RKO (cell line): ENCODE measurements around the gene SNX5.

Source experiments
- DNase-seq: peaks from one replicate; pipeline ENCODE4 v3.0.0-alpha.2; 2016; ENCODE audit warnings: low spot score

SNX5 gene

DNA sequence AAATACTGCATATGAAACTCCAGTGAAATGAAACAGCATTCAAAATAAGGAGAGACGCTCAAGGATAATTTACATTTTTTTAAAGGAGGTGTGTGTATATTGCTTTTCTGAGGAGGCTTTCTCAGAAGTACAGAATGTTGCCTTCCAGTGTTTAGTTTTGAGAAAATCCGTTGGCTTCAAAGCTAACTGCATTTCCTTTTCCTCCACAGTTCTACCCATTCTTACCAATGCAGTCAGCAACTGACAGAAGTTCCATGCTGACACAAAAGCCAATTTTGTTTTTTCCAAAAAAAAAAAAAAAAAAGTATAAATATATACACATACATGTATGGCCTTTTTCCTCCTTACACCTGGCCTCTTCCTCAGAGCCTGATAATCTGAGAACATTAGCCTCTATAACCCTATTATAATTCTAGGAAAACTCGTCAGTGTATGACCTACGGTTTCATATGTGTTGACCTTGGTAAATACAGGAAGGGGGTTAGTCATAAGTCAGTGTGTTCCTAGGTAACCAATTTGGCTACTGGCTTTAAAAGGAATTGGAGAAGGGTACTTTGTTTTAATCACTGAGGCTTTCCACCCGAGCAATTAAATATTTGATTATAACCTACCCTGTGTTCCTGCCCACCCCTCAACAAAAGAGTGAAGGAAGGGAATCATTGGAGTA is 24.4 kb upstream of the SNX5 start:
- peak; percentile 43 for DNase-seq

DNA sequence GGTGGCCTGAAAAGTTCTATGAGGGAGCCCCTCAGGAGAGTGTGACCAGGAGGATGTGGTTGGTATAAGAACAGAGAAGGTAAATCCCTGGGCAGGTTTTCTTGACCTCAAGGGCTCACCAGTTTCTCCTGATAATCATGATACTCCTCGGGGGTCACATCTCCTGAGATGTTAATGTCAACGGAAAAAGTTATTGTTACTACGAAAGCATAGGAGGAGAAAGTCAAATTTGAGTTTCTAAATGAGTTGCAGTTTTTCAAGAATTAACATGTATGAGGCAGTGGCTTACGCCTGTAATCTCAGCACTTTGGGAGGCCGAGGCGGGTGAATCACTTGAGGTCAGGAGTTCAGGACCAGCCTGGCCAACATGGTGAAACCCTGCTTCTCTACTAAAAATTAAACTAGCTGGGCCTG is 23.6 kb upstream of the SNX5 start:
- no peak for DNase-seq

DNA sequence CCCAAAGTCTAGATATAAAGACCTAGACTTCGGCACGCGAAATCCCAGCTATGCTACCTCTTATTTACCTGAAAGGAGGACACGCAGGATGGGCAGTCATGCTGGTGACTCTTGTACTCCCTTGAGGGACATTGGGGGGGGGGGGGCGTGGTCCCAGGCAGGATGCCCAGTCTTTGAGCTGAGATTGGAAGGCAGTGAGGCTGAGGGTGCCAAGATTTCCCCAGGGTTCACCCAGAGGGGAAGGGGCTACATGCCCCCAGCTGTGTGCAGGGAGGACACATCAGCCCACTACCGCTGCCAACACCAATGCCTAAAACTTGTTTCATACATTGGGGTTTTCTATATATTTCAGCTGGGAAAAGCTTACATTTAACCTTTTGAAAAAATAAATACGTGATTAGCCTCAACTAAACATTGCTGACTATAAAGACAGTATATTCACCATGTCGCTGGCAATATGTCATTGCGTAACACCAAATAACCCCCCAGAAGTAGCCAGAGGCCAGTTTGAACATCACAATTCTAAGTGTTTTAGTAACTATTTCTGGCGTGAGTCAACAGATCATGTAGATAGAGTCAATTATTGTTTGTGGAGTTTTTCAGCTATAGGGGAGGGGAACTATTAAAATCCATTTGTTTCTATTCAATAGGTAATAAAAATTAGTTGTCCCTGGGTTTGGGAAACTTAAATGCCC is 21.8 kb upstream of the SNX5 start:
- no peak for DNase-seq

DNA sequence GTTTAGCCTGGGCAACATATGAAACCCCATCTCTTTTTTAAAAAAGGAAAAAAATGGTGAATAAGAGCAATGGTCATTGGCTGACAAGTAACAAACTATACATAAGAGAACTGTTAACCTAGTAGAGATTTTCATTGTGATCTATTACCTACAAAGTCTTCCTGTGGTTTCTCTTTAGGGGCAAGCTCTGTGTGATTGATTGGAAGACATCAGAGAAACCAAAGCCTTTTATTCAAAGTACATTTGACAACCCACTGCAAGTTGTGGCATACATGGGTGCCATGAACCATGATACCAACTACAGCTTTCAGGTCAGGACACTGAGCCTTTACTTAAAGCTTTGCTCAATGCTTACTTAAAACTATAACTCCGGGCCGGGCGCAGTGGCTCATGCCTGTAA is 19.4 kb upstream of the SNX5 start:
- no peak for DNase-seq

DNA sequence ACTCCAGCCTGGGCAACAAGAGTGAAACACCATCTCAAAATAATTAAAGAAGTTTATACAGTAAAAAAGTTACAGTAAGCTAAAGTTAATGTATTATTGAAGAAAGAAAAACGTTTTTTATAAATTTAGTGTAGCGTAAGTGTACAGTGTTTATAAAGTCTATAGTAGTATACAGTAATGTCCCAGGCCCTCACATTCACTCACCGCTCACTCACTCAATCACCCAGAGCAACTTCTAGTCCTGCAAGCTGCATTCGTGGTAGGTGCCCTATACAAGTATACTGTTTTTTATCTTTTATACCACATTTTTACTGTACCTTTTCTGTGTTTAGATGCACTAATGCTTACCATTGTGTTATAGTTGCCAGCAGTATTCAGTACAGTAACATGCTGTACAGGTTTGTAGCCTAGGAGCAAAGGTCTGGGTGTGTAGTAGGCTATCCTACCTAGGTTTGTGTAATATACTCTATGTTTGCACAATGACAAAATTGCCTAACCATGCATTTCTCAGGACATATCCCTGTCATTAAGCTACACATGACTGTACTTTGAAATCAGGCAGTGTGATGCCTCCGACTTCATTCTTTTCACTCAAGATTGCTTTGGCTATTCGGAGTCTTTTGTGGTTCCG is 16.9 kb upstream of the SNX5 start:
- DNase-seq = no peak

DNA sequence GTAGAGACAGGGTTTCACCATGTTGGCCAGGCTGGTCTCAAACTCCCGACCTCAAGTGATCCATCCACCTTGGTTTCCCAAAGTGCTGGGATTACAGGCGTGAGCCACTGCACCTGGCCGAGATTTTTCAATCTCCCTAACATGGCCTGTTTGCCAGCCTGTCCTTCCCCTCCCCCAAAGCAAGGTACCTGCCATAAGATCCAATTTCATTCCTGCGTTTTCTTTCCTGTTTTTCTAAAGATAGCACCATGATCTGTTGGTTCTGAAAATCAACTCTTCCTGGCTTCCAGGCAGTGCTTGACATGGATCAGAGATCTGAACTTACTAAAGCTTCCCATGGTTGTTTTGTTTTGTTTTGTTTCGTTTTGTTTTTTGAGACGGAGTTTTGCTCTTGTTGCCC is 7.7 kb upstream of the SNX5 start:
- DNase-seq = no peak

DNA sequence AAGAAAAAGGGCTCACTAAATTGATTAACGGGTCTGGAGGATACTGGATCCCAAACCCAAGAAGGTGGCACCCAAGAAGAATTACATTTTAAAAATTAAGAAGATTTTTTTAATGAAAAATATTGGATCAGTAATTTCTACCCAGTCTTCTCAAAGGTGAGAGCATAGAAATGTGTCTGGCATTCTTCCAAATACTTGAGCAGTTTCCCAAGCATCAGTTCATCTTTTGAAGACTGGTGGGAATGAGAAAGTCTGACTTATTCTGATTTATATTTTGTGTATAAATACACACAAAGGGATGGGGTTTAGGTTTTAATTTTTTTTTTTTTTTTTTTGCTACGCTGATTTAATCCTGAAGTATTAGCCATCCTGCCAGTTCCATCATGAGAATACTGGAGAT is 3.5 kb upstream of the SNX5 start:
- DNase-seq = peak; percentile 74

DNA sequence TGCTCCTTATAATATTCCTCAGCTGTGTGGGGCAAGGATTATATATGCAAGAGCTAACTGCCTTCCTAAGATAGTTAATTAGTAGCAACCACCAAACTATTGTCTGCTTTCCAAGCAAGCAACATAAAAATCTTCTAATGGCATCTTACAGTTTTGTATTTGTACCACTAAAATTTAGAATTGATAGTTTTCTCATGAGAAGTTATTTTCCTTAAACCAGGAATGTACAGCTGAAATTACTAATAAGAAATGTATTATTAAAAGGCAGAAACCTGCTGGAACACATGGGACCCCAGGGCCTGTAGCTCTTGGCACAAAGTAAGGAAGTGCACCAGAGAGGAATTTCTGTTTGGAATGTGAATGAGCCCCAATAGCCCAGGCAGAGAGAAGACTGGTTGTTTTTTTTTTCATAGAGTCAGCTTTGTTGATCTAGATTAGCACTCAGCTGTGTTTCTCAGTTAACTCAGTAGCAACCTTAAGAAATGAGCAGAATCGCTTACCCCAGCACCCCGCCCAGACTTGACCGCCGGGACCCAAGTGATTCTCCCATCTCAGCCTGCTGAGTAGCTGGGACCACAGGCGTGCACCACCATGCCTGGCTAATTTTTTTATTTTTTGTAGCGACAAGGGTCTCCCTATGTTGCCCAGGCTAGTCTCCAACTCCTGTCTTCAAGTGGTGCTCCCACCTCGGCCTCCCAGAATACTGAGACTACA is 2.9 kb upstream of the SNX5 start:
- peak; percentile 79 for DNase-seq

DNA sequence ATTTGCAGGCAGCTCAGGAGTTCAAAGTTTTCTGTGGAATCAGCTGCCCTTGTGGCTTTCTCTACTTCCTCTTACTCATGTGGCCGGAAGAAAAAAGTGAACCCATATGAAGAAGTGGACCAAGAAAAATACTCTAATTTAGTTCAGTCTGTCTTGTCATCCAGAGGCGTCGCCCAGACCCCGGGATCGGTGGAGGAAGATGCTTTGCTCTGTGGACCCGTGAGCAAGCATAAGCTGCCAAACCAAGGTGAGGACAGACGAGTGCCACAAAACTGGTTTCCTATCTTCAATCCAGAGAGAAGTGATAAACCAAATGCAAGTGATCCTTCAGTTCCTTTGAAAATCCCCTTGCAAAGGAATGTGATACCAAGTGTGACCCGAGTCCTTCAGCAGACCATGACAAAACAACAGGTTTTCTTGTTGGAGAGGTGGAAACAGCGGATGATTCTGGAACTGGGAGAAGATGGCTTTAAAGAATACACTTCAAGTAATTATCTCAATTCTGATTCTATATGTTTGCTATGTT is 1.4 kb upstream of the SNX5 start:
- peak; percentile 96 for DNase-seq

DNA sequence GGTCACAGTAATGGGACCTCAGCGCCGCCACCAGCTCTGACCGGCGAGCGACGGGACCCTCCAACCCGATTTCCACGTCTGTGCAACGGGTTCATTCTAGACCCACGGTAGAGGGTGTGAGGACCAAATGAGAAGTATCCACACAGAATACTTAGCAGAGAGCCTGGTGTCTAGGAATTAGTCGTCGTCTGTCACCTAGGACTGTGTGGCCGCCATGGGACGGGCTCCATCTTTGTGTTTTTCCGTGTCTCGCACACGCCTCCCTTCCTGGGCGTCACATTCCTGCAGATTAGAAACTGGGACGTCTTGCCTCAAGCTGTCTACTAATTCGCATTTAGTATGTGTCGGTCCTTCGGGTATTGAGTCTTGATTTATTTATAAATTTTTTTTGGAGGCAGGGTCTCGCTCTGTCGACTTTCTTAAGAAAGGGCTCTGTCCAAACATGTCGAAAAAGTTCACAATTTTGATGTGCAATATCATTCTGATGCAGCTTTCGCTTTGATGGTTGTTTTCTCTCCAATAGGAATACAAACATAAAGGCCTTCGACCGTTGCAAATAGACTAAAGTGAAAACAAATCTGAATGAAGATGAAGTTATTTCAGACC is 787 bp upstream of the SNX5 start:
- peak; percentile 70 for DNase-seq

DNA sequence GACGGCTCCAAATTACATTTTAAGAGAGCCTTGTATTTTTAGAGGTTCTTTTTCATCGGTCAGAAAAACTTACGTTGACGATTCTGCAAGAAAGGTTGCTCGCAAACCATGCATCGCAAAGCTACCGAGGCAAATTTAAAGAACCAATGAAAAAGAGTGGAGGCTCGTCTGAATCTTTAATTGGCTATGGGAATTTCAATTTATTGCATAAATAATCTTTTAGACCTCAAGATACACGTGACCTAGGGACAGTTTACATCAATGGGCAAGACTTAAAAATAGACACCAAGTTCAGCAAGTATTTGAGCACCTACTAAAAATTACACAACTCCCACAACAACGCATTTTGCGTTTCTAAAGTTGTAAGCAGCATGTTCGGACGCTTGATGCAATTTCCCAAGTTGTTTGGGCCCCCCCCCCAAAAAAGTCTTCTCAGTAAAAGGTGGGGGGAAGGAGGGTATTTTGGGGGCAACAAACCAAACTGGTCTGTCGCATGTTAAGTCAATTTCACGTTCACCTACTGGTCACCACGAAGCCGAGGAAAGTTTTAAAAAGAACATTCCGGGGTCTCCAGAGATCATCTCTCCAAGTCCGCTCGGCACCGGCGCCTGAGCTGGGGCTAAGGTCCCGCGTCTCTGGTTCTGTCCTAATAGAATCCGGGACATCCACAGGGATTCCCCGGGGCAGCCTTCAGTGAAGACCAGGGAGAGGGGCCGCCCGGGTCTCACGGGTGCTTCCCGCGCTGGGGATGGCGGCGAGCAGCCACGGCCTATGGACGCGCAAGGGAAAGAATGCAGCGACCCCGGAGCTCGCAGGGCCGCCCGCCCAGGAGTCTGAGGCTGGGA is 851 bp downstream of the SNX5 start:
- DNase-seq = peak; percentile 72

DNA sequence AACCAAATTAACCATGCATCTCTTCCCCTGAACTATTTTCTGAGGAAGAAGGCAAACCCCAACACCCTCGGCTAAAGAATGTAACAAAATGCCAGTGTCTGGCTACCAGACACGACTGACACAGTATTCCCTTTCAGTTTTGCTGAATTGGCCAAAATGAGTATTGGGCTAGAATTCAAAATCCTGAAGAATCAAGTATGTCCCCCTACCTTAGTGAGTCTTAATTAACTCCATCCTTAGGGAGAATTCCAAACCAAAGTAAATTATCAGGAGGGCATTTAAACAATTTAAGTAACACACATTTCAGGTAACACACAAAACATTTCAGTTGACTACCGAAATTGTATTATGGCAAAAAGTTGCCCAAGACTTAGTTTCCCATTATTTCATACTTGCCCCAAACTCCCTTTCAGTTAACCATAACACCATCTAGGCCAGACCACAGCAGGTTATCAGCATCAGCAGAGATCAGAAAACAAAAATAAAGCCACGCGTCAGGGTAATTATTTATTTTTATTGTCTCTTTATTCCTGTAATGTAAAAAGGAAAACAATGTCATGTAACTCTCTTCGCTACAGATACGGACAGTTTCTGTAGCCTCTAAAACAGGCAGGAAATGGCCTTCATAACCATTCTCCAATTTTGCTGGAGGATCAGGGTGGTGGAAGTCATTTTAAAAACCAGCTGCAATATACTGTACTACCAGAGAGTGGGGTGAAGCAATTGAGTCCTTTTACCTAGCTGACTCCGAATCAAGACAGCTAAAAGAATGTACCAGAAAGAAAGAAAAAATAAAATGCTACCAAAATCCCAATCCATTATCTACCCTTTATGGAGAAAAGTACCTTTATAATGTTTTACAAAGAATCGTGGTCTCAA is 1.9 kb downstream of the SNX5 start:
- DNase-seq = peak; percentile 83

DNA sequence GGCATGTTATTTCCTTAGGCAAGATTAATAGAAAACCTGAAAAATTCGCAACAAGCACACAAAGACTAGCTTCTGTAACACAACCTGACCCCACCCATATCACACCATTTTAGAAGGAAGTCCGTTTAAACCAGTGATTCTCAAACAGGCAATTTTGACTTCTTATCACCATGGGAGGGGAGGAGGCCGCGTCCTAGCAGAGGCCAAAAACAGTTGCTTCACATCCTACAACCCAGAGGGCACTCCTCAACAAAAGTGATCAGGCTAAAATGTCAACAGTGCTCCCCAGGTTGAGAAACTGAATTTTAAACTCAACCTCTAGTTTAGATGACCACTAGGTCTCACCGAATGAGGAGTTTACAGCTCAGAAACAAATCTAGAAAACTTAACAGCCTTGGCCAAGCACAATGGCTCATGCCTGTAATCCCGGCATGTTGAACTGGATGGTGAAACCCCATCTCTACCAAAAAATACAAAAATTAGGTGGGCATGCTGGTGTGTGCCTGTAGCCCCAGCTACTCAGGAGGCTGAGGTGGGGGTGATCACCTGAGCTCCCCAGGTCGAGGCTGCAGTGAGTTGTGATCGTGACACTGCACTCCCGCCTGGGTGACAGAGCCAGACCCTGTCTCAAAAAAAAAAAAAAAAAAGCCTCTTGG is 3.4 kb downstream of the SNX5 start:
- no peak for DNase-seq

DNA sequence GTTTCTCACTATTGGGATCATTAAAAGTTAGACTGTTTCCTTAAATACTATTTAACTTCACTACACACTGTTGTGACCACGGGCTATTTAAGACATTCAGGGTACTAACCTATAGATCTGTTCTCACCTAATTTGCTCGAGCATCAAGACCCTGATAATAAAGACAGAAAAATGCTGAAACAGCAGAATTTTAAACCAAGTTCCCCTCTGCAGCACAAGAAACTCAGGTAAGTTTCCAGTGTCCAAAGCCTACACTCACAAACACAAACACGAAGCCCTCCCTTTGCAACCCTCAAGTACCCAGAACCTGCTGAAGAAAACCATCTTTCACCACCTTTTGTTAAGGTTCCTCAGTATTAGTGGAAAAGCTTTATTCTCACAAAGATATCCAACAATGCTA is 4.0 kb downstream of the SNX5 start:
- no peak for DNase-seq

DNA sequence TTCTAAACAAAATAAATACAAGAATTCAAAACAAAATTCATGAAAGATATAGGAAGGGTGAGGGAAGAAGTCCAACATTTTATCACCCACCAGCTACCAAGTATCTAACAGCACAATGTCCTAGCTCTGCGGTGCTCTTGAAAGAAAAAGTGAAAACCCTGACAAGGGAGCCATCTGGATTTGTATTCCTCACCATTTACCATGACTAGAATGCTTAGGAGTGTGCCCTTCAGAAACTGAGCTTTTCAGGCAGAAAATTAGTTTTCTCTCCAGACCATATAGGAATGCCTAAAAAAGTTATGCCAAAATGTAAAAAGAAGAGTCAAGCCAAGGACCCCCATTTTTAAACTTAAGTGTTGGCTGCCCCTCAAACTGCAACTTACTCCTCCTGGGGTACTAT is 4.5 kb downstream of the SNX5 start:
- DNase-seq = no peak

DNA sequence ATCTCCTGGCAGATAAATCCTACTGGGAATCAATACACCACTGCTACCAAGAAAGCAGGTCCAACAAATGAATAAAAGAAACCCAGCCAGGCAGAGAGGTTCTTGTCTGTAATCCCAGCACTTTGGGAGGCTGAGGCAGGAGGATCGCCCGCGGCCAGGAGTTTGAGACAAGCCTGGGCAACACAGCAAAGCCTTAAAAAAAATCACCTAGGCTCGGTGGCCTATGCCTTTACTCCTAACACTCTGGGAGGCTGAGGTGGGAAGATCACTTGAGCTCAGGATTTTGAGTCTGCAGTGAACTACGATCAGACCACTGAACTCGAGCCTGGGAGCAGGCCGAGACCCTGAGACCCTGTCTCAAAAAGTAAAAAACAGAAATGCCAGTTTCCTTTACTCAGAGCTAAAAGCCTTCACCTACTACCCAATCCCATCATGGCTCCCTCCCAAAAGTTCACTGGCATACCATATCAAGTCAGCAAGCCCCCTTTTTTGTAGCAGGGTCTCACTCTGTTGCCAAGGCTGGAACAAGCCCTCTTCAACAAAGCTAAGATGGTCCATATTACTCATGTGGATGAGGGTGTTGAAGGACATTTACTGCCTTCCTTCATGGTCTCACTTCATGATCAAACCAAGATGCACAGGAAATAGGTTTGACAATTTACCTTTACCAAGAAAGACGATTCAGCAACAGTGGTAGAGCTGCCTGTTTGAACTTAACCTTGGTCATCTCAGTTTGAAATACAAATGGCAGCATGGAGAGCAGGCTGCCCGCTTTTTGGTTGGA is 5.3 kb downstream of the SNX5 start:
- DNase-seq = no peak

DNA sequence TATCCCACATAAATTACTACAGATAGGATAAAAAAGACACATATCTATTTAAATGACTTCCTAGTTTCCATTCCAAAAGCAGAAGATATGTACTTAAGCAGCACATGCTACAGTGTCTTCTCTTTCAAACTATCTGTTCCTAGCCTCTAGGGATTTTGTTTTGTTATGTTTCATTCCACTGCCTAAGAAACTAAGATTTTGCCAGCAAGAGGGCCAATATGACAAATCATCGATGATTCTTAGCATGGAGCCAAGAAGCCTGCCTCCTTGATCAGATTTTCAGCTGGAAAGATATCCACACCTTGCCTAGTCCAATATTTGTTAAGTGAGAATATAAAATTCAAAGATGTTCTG is 7.0 kb downstream of the SNX5 start:
- no peak for DNase-seq

DNA sequence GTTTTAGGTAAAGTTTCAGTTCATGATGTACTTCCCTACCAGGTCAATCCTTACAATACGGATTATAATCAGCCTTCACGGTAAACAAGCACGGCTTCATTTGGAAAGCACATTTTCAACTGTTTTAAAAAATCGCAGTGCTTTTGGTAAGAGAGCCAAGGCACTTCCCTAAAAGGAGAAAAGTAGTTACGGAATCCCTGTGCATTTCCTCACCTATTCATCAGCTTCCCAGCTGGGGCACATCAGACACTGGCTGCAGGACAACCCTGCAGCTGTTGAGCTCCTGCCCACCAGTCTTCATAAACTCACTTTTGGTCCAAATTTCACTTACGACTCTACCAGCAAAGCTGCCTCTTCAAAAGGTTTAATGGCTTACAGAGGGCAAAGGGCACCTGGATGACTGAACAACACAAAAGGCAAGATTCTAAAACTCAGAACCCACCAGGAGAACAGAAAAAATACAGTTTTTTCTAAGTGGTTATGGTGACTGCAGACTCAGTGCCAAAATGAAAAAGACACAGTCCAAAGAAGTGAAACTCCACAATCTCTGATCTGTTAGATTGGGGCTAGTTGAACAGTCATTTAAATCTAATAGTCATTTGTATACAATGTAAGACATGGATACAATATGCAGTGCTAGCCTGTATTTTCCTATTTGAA is 7.5 kb downstream of the SNX5 start:
- DNase-seq = no peak
